Adipose tissue (tissue), 3 donors: ENCODE results near the gene MED15. TPM values are rescaled to one million over a fixed set of nuclear protein-coding genes. Genes with fewer than 3 reads are reported as not detected.
"Not testable (repeated sequence)": the region's sequence is repeated elsewhere in the genome, so short reads cannot be mapped to it uniquely, and the experiment has no call there.

Experiments
- H3K27ac ChIP-seq: one replicate; pipeline ENCODE4 v1.5.1; 2013; ENCODE audit warnings: low read depth, low read length
- WGBS, 3 donors: extraction: QIAGEN DNeasy Blood & Tissue Kit; methylation state at CpG; one replicate each; pipeline ENCODE4 v1.1.7; 2013; 5-methylcytosine and 5-hydroxymethylcytosine counted together
- polyA plus RNA-seq, 3 donors: library from polyadenylated mRNA; stranded (reverse); fragments of 200-250 nt; gene quantifications; one replicate each; pipeline ENCODE4 v1.2.3, GENCODE V29; 2013
- donor health status: healthy with polysubstance abuse.
- donor health status: Bipolar disorder and iron deficiency.
- donor health status: healthy.

Gene MED15
- polyA plus RNA-seq, 3 donors = 22.7 to 44.2 (median 42.4) TPM

GRCh38 chr22:20584872-20585638, 77.6 kb downstream of the MED15 start:
- WGBS, 3 donors = 87 to 91% (median 87%) methylated on average over 26 of the region's 26 CpGs
- H3K27ac ChIP-seq = no peak overlapping the region

- H3K27ac ChIP-seq = no peak overlapping the region
- 88 to 93% (median 92%) methylated on average over 12 of the region's 12 CpGs for WGBS, 3 donors
Measured at GRCh38 chr22:20585639-20586402, 78.4 kb downstream of the MED15 start.

GRCh38 chr22:20586403-20586745, 79.0 kb downstream of the MED15 start:
- no peak overlapping the region for H3K27ac ChIP-seq
- 91 to 96% (median 94%) methylated on average over 22 of the region's 22 CpGs for WGBS, 3 donors

- WGBS, 3 donors = 88 to 90% (median 90%) methylated on average over 17 of the region's 17 CpGs
- H3K27ac ChIP-seq = no peak overlapping the region
Measured at GRCh38 chr22:20587206-20587958, 80.0 kb downstream of the MED15 start.

- 78 to 81% (median 79%) methylated on average over 7 of the region's 7 CpGs for WGBS, 3 donors
- no peak overlapping the region for H3K27ac ChIP-seq
Measured at GRCh38 chr22:20588092-20588842, 80.9 kb downstream of the MED15 start.

- 70 to 74% (median 72%) methylated on average over 13 of the region's 13 CpGs for WGBS, 3 donors
- H3K27ac ChIP-seq = no peak overlapping the region
Measured at GRCh38 chr22:20588843-20589581, 81.6 kb downstream of the MED15 start.

GRCh38 chr22:20589614-20590476, 82.4 kb downstream of the MED15 start:
- 74 to 85% (median 80%) methylated on average over 15 of the region's 15 CpGs for WGBS, 3 donors

GRCh38 chr22:20590477-20591294, 83.3 kb downstream of the MED15 start:
- H3K27ac ChIP-seq = no peak overlapping the region
- WGBS, 3 donors = 80 to 94% (median 88%) methylated on average over 9 of the region's 9 CpGs

More at GRCh38 chr22:20589614-20590476, 82.4 kb downstream of the MED15 start:
- H3K27ac ChIP-seq = no peak overlapping the region

- 90 to 92% (median 91%) methylated on average over 10 of the region's 10 CpGs for WGBS, 3 donors
Measured at GRCh38 chr22:20591295-20591645, 83.9 kb downstream of the MED15 start.

GRCh38 chr22:20591660-20592310, 84.4 kb downstream of the MED15 start:
- H3K27ac ChIP-seq = no peak overlapping the region
- WGBS, 3 donors = 71 to 84% (median 84%) methylated on average over 28 of the region's 28 CpGs

More at GRCh38 chr22:20591295-20591645, 83.9 kb downstream of the MED15 start:
- no peak overlapping the region for H3K27ac ChIP-seq

- H3K27ac ChIP-seq = not testable (repeated sequence)
Measured at GRCh38 chr22:20594038-20594437, 86.6 kb downstream of the MED15 start.

- H3K27ac ChIP-seq = not testable (repeated sequence)
- WGBS, 3 donors = 87 to 89% (median 87%) methylated on average over 4 of the region's 4 CpGs
Measured at GRCh38 chr22:20594486-20594885, 87.1 kb downstream of the MED15 start.

- 83 to 90% (median 87%) methylated on average over 3 of the region's 3 CpGs for WGBS, 3 donors
- H3K27ac ChIP-seq = no peak overlapping the region
Measured at GRCh38 chr22:20595461-20595860, 88.1 kb downstream of the MED15 start.

GRCh38 chr22:20599117-20599516, 91.7 kb downstream of the MED15 start:
- WGBS, 3 donors = 68 to 78% (median 76%) methylated on average over 5 of the region's 5 CpGs
- no peak overlapping the region for H3K27ac ChIP-seq

GRCh38 chr22:20600137-20600673, 92.8 kb downstream of the MED15 start:
- 85 to 86% (median 86%) methylated on average over 8 of the region's 8 CpGs for WGBS, 3 donors
- H3K27ac ChIP-seq = no peak overlapping the region
